ENCODE measurements around the gene SDC1. TPM values are rescaled to one million over a fixed set of nuclear protein-coding genes. Genes with fewer than 3 reads are reported as not detected.
A peak's percentile ranks its signal among the peaks of the same experiment; 100 is the strongest.

Gene SDC1
- polyA plus RNA-seq, 2 donors = 239 to 334 TPM

DNA sequence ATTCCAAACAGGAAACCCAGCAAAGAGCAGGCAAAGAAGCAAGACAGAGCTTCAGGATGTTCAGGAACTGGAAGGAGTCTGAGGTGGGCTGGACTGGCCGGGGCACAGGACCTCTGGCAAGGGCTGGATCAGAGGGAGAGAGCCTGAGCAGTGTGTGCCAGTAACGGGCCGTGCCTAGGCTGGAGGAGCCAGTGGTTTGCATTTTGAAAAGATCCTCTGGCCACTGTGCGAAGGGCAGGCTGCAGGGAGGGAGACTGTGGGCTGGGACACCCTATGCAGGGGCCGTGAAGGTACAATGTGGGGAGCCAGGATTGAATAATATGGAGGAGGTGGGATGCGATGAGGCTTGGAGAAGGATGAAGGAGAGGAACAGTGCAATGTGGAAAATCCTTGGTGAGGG, 6.2 kb upstream of the SDC1 start:
- 55 to 78% methylated on average over 6 of the region's 6 CpGs for WGBS, 2 donors
- Histone ChIP-seq H3K36me3 (ENCODE audit: control insufficient read depth in 2 of 2, insufficient read depth in 2 of 2, low read length in 1 of 2) (no peaks in the 10 kb centered on the region), H3K4me3 (ENCODE audit: low read depth in 1 of 2, low read length in 2 of 2) (no peak overlapping the region), H3K27me3 (ENCODE audit: control insufficient read depth in 1 of 2, insufficient read depth in 2 of 2, low read length in 2 of 2) (no peaks in the 10 kb centered on the region), H3K9me3 (ENCODE audit: control insufficient read depth in 2 of 2, insufficient read depth in 1 of 2, low read depth in 1 of 2, low read length in 1 of 2) (no peaks in the 10 kb centered on the region), H3K4me1 (ENCODE audit: control insufficient read depth in 2 of 2, insufficient read depth in 2 of 2, low read length in 1 of 2) (peaks cover 0 to 10% of the 10 kb centered on the region in 2 donors), H3K27ac (ENCODE audit: low read depth in 2 of 2, low read length in 1 of 2) (peak overlapping the region; percentile 89 to 99)

DNA sequence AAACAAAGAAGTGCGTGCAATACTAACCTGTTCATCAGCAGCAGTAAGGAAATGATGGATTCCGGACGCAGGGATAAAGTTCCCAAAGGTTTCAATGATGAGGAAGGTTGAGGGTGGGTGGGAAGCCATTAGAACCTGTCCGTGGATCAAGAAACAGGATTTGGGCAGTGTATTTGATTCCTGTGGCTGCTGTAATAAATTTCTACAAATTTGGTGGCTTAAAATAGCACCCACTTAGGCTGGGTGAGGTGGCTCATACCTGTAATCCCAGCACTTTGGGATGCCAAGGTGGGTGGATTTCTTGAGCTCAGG, 5.1 kb upstream of the SDC1 start:
- Histone ChIP-seq H3K4me1 (ENCODE audit: control insufficient read depth in 2 of 2, insufficient read depth in 2 of 2, low read length in 1 of 2) (peaks cover 0 to 8% of the 10 kb centered on the region in 2 donors), H3K9me3 (ENCODE audit: control insufficient read depth in 2 of 2, insufficient read depth in 1 of 2, low read depth in 1 of 2, low read length in 1 of 2) (no peaks in the 10 kb centered on the region), H3K36me3 (ENCODE audit: control insufficient read depth in 2 of 2, insufficient read depth in 2 of 2, low read length in 1 of 2) (no peaks in the 10 kb centered on the region), H3K27me3 (ENCODE audit: control insufficient read depth in 1 of 2, insufficient read depth in 2 of 2, low read length in 2 of 2) (no peaks in the 10 kb centered on the region), H3K27ac (ENCODE audit: low read depth in 2 of 2, low read length in 1 of 2) (no peak overlapping the region), H3K4me3 (ENCODE audit: low read depth in 1 of 2, low read length in 2 of 2) (no peak overlapping the region)
- WGBS, 2 donors = 87 to 89% methylated on average over 4 of the region's 4 CpGs

DNA sequence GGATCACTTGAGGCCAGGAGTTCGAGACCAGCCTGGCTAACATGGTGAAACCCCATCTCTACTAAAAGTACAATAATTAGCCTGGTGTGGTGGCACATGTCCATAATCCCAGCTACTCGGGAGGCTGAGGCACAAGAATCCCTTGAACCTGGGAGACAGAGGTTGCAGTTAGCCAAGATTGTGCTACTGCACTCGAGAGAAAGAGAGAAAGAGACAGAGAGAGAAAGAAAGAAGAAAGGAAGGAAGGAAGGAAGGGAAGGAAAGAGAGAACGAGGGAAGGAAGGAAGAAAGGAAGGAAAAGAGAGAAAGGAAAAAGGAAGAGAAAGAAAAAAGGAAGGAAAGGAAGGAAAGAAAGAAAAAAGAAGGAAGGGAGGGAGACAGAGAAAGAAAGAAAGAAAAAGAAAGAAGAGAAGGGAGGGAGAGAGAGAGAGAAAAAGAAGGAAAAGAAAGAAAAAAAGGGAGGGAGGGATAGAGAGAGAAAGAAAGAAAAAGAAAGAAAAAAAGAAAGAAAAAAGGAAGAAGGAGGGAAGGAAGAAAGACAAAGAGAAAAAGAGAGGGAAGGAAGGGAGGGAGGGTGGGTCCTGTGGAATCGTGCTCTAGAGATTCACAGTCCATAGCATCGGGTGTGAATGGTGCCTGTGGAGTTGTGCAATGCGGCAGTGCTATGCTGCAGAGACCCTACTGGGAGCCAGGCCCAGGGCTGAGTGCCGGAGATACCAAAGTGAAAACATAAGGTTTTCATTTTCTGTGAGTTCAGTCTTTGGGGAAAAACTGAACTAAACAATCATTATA, 4.6 kb upstream of the SDC1 start:
- 78 to 82% methylated on average over 8 of the region's 8 CpGs for WGBS, 2 donors
- Histone ChIP-seq H3K27me3 (ENCODE audit: control insufficient read depth in 1 of 2, insufficient read depth in 2 of 2, low read length in 2 of 2) (no peaks in the 10 kb centered on the region), H3K4me1 (ENCODE audit: control insufficient read depth in 2 of 2, insufficient read depth in 2 of 2, low read length in 1 of 2) (peaks cover 0 to 8% of the 10 kb centered on the region in 2 donors), H3K27ac (ENCODE audit: low read depth in 2 of 2, low read length in 1 of 2) (no peak overlapping the region), H3K4me3 (ENCODE audit: low read depth in 1 of 2, low read length in 2 of 2) (no peak overlapping the region), H3K9me3 (ENCODE audit: control insufficient read depth in 2 of 2, insufficient read depth in 1 of 2, low read depth in 1 of 2, low read length in 1 of 2) (no peaks in the 10 kb centered on the region), H3K36me3 (ENCODE audit: control insufficient read depth in 2 of 2, insufficient read depth in 2 of 2, low read length in 1 of 2) (no peaks in the 10 kb centered on the region)

DNA sequence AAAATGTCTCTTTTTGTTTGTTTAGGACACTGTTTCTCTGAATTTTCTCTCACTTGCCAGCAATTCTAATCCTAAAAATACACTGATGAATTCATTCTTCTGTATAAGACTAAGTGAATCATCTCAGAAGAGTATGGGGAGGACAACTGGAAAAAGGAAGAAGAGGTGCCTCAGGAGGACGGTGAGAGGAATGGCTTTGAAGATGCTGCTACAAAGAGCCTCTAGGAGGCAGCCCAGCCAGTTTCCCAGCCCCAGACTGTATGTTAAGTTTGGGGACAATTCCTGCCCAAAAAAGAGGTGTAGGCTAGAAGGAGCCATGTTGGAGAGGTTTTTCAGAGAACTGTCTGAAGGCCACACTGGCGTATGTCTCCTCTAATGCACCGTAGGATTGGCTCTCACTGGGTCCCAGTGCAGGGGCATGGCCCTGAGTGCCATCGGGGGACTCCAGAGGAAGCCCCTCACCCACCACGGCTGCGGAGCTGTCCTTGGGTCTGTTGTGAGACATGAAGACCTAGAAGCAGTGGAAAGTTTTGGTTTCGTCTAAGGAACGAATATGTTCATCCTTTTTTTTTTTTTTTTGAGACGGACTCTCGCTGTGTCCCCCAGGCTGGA, 3.1 kb upstream of the SDC1 start:
- H3K4me1 ChIP-seq (ENCODE audit: control insufficient read depth in 2 of 2, insufficient read depth in 2 of 2, low read length in 1 of 2) = peaks cover 0 to 10% of the 10 kb centered on the region in 2 donors
- H3K4me3 ChIP-seq (ENCODE audit: low read depth in 1 of 2, low read length in 2 of 2) = no peak overlapping the region
- H3K27me3 ChIP-seq (ENCODE audit: control insufficient read depth in 1 of 2, insufficient read depth in 2 of 2, low read length in 2 of 2) = no peaks in the 10 kb centered on the region
- no peaks in the 10 kb centered on the region for H3K36me3 ChIP-seq (ENCODE audit: control insufficient read depth in 2 of 2, insufficient read depth in 2 of 2, low read length in 1 of 2)
- whole genome bisulfite sequencing, 2 donors = 91 to 94% methylated on average over 10 of the region's 10 CpGs
- no peaks in the 10 kb centered on the region for H3K9me3 ChIP-seq (ENCODE audit: control insufficient read depth in 2 of 2, insufficient read depth in 1 of 2, low read depth in 1 of 2, low read length in 1 of 2)
- H3K27ac ChIP-seq (ENCODE audit: low read depth in 2 of 2, low read length in 1 of 2) = no peak overlapping the region

DNA sequence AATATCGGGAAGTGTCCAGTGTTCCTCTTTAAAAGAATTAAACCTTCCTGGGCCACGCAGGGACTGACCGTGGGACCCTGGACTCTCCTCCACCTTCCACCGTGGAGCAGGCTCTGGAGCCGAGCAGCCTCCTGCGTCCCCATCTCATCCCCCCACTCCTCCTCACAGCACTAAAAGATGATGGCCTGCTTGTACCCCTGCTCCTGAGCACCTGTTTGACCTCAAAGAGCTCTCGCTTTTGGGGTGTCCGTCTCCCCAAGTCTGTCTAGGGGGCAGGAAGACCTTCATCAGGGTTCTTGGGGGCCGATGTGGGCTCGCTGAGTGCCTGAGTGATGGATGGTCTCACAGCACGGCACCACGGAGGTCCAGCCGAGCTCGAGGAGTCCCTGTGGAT, 1.2 kb upstream of the SDC1 start:
- H3K27ac ChIP-seq (ENCODE audit: low read depth in 2 of 2, low read length in 1 of 2) = peak overlapping the region; percentile 89 to 98
- peak overlapping the region in 1 of 2 donors; percentile 66 for H3K4me3 ChIP-seq (ENCODE audit: low read depth in 1 of 2, low read length in 2 of 2)
- peaks cover 0 to 7% of the 10 kb centered on the region in 2 donors for H3K4me1 ChIP-seq (ENCODE audit: control insufficient read depth in 2 of 2, insufficient read depth in 2 of 2, low read length in 1 of 2)
- WGBS, 2 donors = 89 to 93% methylated on average over 14 of the region's 14 CpGs
- H3K9me3 ChIP-seq (ENCODE audit: control insufficient read depth in 2 of 2, insufficient read depth in 1 of 2, low read depth in 1 of 2, low read length in 1 of 2) = no peaks in the 10 kb centered on the region
- H3K36me3 ChIP-seq (ENCODE audit: control insufficient read depth in 2 of 2, insufficient read depth in 2 of 2, low read length in 1 of 2) = no peaks in the 10 kb centered on the region
- H3K27me3 ChIP-seq (ENCODE audit: control insufficient read depth in 1 of 2, insufficient read depth in 2 of 2, low read length in 2 of 2) = no peaks in the 10 kb centered on the region

DNA sequence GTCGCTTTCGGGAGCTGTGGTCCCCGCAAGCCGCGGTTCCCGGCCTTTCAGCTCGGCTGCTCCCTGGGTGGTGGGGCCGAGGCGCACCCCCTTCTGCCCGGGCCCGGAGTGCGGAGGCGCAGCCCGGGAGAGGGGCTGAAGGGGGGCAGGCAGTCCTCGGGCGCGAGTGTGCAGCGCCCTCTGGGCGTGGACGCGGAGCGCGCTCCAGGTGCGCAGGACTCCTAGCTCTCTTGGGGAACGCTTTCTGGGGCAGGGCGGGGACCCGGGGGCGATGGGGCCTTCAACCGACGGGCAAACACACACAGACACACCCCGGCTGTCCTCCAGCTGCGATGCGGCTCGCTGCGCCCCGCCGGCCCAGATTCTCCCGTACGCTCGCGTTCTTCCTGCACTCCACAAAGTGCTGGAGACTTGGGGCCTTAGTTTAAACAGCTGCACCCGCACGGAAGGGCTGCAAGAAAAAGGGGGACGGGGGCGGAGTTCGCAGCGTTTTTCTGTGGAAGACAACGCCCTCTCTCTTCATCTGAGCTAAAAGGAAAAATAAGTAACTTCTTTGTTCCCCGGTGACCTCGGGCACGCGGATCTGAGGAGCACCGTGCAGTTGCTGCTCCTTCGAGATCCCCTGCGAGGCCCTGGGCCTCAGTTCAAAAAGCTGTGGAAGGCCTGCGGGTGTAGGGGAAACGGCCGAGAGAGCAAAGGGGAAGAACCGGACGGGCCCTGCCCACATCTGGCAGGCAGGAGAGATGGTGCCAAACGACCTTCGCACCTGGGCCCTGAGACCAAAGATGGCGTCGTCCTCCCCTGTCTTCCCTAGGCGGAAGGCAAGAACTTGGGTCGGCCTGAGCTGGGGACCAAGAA, 593 bp upstream of the SDC1 start:
- H3K4me1 ChIP-seq (ENCODE audit: control insufficient read depth in 2 of 2, insufficient read depth in 2 of 2, low read length in 1 of 2) = peaks cover 0 to 5% of the 10 kb centered on the region in 2 donors
- peak overlapping the region; percentile 89 to 98 for H3K27ac ChIP-seq (ENCODE audit: low read depth in 2 of 2, low read length in 1 of 2)
- WGBS, 2 donors = 6 to 7% methylated on average over 60 to 66 of the region's 66 CpGs
- peak overlapping the region; percentile 66 to 80 for H3K4me3 ChIP-seq (ENCODE audit: low read depth in 1 of 2, low read length in 2 of 2)
- no peaks in the 10 kb centered on the region for H3K27me3 ChIP-seq (ENCODE audit: control insufficient read depth in 1 of 2, insufficient read depth in 2 of 2, low read length in 2 of 2)
- no peaks in the 10 kb centered on the region for H3K36me3 ChIP-seq (ENCODE audit: control insufficient read depth in 2 of 2, insufficient read depth in 2 of 2, low read length in 1 of 2)
- H3K9me3 ChIP-seq (ENCODE audit: control insufficient read depth in 2 of 2, insufficient read depth in 1 of 2, low read depth in 1 of 2, low read length in 1 of 2) = no peaks in the 10 kb centered on the region

DNA sequence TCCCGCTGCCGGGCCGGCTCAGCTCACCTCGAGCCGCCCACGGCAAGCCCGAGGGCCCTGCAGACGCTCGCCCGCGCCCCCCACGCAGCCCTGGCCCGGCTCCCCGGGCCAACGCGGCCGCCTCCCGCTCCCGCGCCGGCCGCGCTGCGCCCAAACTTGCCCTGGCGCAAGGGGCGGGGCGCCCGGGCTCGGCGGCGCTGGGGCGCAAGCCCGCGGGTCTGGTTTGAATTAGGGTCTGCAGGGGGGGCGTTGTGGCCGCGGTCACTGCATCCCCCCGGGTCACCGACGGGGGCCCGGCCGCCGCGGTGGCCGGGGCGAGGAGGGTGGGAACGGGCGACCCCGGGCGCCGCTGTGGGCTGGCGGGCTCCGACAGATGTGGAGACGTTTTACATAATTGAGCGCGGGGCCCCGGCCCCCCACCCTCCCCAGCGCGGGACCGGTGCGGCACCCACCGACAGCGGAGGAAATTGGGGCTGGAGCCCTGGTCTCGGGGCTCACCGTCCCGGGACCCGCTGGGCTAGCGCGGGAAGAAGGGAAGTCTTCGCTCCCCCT, 690 bp downstream of the SDC1 start:
- Histone ChIP-seq H3K27ac (ENCODE audit: low read depth in 2 of 2, low read length in 1 of 2) (peak overlapping the region; percentile 89 to 98), H3K9me3 (ENCODE audit: control insufficient read depth in 2 of 2, insufficient read depth in 1 of 2, low read depth in 1 of 2, low read length in 1 of 2) (no peaks in the 10 kb centered on the region), H3K36me3 (ENCODE audit: control insufficient read depth in 2 of 2, insufficient read depth in 2 of 2, low read length in 1 of 2) (peaks cover 0 to 2% of the 10 kb centered on the region in 2 donors), H3K4me3 (ENCODE audit: low read depth in 1 of 2, low read length in 2 of 2) (peak overlapping the region; percentile 66 to 80), H3K4me1 (ENCODE audit: control insufficient read depth in 2 of 2, insufficient read depth in 2 of 2, low read length in 1 of 2) (peaks cover 0 to 15% of the 10 kb centered on the region in 2 donors), H3K27me3 (ENCODE audit: control insufficient read depth in 1 of 2, insufficient read depth in 2 of 2, low read length in 2 of 2) (no peaks in the 10 kb centered on the region)
- 0 to 1% methylated on average over 41 to 70 of the region's 70 CpGs for WGBS, 2 donors

DNA sequence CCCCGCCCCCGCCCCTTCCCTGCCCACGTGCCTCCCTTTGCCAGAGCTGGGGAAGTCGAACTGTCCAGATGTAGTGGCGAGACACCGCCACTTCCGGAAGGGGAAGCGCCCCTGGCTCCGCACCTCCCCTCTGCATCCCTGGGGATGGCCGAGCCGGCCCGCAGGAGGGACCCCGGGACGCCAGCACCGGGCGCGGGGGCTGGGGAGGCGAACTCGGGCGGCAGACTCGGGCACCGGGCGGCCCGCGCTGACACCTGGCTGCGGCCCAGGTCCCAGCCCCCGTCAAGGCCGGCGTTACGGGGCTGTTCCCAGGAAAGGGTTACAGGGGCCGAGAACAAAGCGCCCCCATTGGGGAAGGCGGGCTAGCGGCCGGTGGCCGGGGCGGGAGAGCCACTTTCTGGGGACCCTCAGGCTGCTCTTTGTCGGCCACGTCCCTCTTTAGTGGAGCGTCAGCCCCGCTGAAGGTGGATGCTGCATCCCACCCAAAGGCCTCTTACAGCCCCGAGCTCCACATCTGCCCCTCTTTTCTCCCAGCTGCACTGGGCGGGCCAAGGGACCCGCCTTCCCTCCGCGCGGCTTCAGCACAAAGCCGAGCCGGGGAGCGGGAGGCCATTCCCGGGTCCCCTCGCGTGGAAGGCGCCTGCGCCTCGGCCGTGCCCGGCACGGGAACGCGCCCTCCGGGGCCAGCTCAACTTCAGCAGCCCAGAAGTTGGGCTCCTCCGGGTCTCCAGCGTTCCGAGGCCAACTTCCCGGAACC, 1.3 kb downstream of the SDC1 start:
- H3K27ac ChIP-seq (ENCODE audit: low read depth in 2 of 2, low read length in 1 of 2) = peak overlapping the region; percentile 89 to 98
- H3K4me1 ChIP-seq (ENCODE audit: control insufficient read depth in 2 of 2, insufficient read depth in 2 of 2, low read length in 1 of 2) = peaks cover 0 to 22% of the 10 kb centered on the region in 2 donors
- 1% methylated on average over 63 to 66 of the region's 66 CpGs for whole genome bisulfite sequencing, 2 donors
- H3K36me3 ChIP-seq (ENCODE audit: control insufficient read depth in 2 of 2, insufficient read depth in 2 of 2, low read length in 1 of 2) = peaks cover 0 to 4% of the 10 kb centered on the region in 2 donors
- no peaks in the 10 kb centered on the region for H3K9me3 ChIP-seq (ENCODE audit: control insufficient read depth in 2 of 2, insufficient read depth in 1 of 2, low read depth in 1 of 2, low read length in 1 of 2)
- peak overlapping the region; percentile 66 to 80 for H3K4me3 ChIP-seq (ENCODE audit: low read depth in 1 of 2, low read length in 2 of 2)
- no peaks in the 10 kb centered on the region for H3K27me3 ChIP-seq (ENCODE audit: control insufficient read depth in 1 of 2, insufficient read depth in 2 of 2, low read length in 2 of 2)
